Fibroblast of skin of right quadriceps (primary cell): ENCODE results near the gene MOK.

ENCODE experiments used
- DNase-seq: peaks from one replicate; pipeline ENCODE4 v3.0.0-alpha.2; 2013

The MOK gene

GRCh38 chr14:102240481-102240880 is 64.5 kb downstream of the MOK start:
- DNase-seq, result peak; percentile 18

GRCh38 chr14:102239231-102239630 is 65.7 kb downstream of the MOK start:
- no peak for DNase-seq

- DNase-seq, result no peak
Observed at GRCh38 chr14:102238766-102239165, 66.2 kb downstream of the MOK start.

GRCh38 chr14:102238131-102238530 is 66.8 kb downstream of the MOK start:
- DNase-seq, result no peak

- DNase-seq, result no peak
Observed at GRCh38 chr14:102236026-102236425, 68.9 kb downstream of the MOK start.

- peak; percentile 76 for DNase-seq
Observed at GRCh38 chr14:102235275-102235897, 69.6 kb downstream of the MOK start.

- no peak for DNase-seq
Observed at GRCh38 chr14:102234331-102235264, 70.4 kb downstream of the MOK start.

GRCh38 chr14:102233081-102233480 is 71.9 kb downstream of the MOK start:
- DNase-seq, result no peak

- no peak for DNase-seq
Observed at GRCh38 chr14:102232348-102232625, 72.7 kb downstream of the MOK start.

- no peak for DNase-seq
Observed at GRCh38 chr14:102231476-102232347, 73.3 kb downstream of the MOK start.

GRCh38 chr14:102230481-102231210 is 74.3 kb downstream of the MOK start:
- no peak for DNase-seq

GRCh38 chr14:102229739-102230092 is 75.2 kb downstream of the MOK start:
- no peak for DNase-seq

GRCh38 chr14:102229071-102229738 is 75.8 kb downstream of the MOK start:
- no peak for DNase-seq

- DNase-seq, result no peak
Observed at GRCh38 chr14:102227184-102227964, 77.6 kb downstream of the MOK start.

- DNase-seq, result no peak
Observed at GRCh38 chr14:102226356-102227125, 78.4 kb downstream of the MOK start.

GRCh38 chr14:102225936-102226335 is 79.0 kb downstream of the MOK start:
- no peak for DNase-seq

GRCh38 chr14:102225386-102225785 is 79.6 kb downstream of the MOK start:
- no peak for DNase-seq

GRCh38 chr14:102223682-102224081 is 81.3 kb downstream of the MOK start:
- DNase-seq, result no peak

- DNase-seq, result no peak
Observed at GRCh38 chr14:102222751-102223150, 82.2 kb downstream of the MOK start.

- DNase-seq, result no peak
Observed at GRCh38 chr14:102222009-102222575, 82.9 kb downstream of the MOK start.
